Dendritic cell treated with granulocyte-macrophage colony-stimulating factor and Interleukin-4, amounts not matched to agents 40 ng/mL and 50 ng/mL, for 4 days (primary cell): Measurements from ENCODE around the gene AGAP1.

Experiments
- H3K27ac Mint-ChIP-seq: one replicate; pipeline ENCODE4 v1.8.0; 2022; ENCODE audit warnings: mild to moderate bottlenecking, mixed read lengths
- H3K27me3 Mint-ChIP-seq: one replicate; pipeline ENCODE4 v1.8.0; 2022; ENCODE audit warnings: mild to moderate bottlenecking, mixed read lengths
- H3K36me3 Mint-ChIP-seq: one replicate; pipeline ENCODE4 v1.8.0; 2022; ENCODE audit warnings: low read depth, mixed read lengths
- H3K4me1 Mint-ChIP-seq: one replicate; pipeline ENCODE4 v1.8.0; 2022; ENCODE audit warnings: low read depth, mixed read lengths
- H3K4me3 Mint-ChIP-seq: one replicate; pipeline ENCODE4 v1.8.0; 2022; ENCODE audit warnings: mild to moderate bottlenecking, moderate library complexity, mixed read lengths
- H3K9me3 Mint-ChIP-seq: one replicate; pipeline ENCODE4 v1.8.0; 2022; ENCODE audit warnings: mixed read lengths
- intact Hi-C: fragments of 100-400 bp; cut with micrococcal nuclease; formaldehyde crosslinking; loops from one replicate; pipeline ENCODE4 v1.15.0; 2022

The AGAP1 gene

DNA sequence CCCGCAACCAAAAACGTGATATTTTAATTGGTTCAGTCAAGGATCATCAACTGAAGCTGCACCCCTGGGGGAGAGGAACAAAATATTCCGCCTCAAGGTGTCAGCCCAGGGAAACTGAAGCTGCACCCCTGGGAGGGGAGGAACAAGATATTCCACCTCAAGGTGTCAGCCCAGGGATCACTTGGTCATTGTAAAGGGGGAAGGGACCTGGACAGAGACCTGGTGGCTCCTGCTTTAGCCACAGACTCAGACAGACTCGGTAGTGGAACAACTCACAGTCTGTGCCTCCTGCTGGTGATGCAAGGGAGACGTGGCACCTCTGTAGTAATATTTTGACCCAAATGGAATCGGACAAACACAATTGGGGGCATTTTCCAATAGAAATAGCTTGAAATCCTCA is 599.3 kb downstream of the AGAP1 start:
- H3K4me1 Mint-ChIP-seq: no peaks in the 10 kb centered on the region
- H3K27me3 Mint-ChIP-seq: no peaks in the 10 kb centered on the region
- H3K36me3 Mint-ChIP-seq: no peaks in the 10 kb centered on the region
- no peak overlapping the region for H3K27ac Mint-ChIP-seq
- intact Hi-C loops: no loop called here
- H3K4me3 Mint-ChIP-seq: no peak overlapping the region
- no peaks in the 10 kb centered on the region for H3K9me3 Mint-ChIP-seq

DNA sequence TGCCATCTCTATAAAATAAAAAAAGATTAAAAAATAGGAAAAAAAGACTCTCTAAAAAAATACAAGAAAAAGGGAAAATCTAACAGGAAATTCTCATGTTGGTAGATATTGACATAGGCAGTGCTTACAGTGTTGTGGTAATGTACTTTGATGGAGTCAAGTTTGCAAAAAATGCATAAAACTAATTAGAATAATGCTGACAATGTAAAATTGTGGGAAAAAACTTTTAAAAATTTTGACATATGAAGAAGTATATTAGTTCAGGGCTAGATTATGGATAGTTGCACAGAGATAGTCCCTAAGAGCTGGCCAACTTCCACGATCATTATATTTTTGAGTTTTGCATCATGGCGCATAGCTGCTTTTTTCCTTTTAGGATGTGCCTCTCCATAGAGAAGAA is 601.7 kb downstream of the AGAP1 start:
- Mint-ChIP-seq H3K27me3 (no peaks in the 10 kb centered on the region), H3K4me1 (no peaks in the 10 kb centered on the region), H3K4me3 (no peak overlapping the region), H3K27ac (no peak overlapping the region), H3K36me3 (no peaks in the 10 kb centered on the region), H3K9me3 (no peaks in the 10 kb centered on the region)
- intact Hi-C loops: no loop called here

DNA sequence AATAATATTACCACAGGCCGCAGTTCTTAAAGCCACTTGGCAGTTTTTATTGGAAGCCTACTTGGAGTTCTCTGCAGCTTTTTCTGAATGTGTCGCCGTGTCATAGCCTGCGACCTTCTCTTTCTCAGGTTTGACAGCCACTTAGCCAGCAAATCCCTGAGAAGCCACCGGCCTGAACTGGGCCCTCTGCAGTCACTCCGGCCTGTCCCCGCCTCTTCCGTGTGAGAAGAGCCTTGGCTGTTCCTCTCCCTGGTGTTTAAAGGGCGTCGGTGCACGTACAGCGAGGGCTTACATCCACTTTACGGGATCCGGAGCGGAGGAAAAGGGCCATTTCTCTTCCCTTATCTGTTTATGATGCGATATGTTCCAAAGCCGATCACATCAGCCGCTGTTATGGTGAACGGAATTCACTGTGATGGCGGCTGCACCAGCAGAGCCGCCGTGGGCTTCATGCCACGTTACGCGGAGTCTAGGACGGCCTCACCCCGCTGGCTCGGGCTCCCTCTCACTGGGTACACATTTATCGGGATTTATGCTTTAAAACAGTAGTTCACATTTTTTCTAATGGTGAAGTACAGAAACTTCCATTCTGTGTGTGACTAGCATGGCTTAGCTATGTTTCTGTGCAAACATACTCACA is 607.6 kb downstream of the AGAP1 start:
- Mint-ChIP-seq H3K27me3 (no peaks in the 10 kb centered on the region), H3K4me3 (no peak overlapping the region), H3K4me1 (no peaks in the 10 kb centered on the region), H3K36me3 (no peaks in the 10 kb centered on the region), H3K27ac (no peak overlapping the region), H3K9me3 (no peaks in the 10 kb centered on the region)
- intact Hi-C loops: no loop called here

DNA sequence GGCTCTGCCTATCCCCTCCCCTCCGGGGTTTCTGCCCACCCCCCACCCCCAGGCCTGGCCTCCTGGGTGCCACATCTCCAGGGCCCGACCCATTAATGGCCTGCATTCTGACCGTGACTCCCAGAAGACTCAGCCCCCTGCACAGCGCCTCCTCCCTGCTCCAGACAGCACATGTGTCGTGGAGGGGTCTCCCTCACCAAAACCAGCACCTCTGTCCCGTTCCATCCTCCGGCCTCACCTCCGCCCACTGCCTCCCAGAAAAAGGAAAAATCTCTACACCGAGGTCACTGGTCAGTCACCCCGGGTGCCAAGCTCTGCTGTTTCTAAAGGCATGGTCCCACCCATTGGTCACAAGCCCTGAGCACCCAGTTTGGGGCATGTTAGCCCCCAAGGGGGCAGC is 609.1 kb downstream of the AGAP1 start:
- intact Hi-C loops: no loop called here
- Mint-ChIP-seq H3K9me3 (no peaks in the 10 kb centered on the region), H3K4me1 (no peaks in the 10 kb centered on the region), H3K27me3 (peaks cover 3% of the 10 kb centered on the region), H3K27ac (no peak overlapping the region), H3K4me3 (no peak overlapping the region), H3K36me3 (no peaks in the 10 kb centered on the region)

DNA sequence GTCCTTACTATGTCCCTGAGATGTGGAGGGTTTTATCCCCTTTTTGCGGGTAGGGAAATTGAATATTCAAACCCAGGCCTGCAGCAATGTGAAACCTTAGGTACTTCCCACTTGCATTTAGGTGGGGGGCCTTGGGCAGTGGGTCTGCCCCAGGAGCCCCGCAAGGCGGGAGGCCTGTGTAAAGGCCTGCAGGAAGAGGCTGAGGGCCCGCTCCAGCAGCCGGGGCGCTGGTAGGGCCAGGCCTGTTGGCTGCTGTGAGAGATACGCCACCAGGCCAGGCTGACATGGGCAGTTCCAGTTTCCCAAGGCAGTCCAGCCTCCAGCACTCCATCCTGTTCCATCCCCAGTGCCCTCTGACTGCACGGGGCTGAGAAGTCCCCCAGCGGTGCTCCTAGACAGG is 610.1 kb downstream of the AGAP1 start:
- H3K9me3 Mint-ChIP-seq: no peaks in the 10 kb centered on the region
- H3K27me3 Mint-ChIP-seq: peaks cover 13% of the 10 kb centered on the region
- H3K4me1 Mint-ChIP-seq: no peaks in the 10 kb centered on the region
- no peaks in the 10 kb centered on the region for H3K36me3 Mint-ChIP-seq
- H3K27ac Mint-ChIP-seq: no peak overlapping the region
- no peak overlapping the region for H3K4me3 Mint-ChIP-seq
- intact Hi-C loops: no loop called here

DNA sequence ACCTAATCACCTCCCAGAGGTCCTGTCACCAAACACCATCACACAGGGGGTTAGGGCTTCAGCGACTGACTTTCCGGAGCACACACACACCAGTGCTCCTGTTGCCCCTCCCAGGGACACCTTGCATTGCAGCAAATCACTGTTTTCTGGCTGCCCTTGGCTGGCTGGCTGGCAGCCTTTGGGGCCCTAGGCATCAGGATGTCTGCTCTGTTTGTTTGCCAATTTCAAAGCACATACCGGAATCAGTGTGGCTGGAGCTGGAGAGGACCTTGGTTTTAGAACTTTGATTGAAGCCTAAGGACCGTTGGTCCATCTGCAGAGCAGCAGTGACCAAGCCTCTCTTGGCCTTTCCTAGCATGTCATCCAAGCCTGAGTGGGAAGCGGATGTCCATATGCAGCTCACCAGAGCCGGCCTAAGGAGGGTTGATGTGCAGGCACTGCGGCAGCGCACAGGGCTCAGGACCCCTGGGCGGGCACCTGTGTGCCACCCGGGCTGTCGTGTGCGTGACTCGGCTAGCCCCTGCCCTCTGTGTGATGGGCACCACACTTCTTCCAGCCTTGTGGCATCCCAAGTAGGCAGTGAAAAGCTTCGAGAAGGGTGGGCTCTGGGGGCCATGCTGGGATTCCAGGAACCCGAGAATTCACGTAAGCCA is 612.2 kb downstream of the AGAP1 start:
- no peaks in the 10 kb centered on the region for H3K9me3 Mint-ChIP-seq
- intact Hi-C loops: no loop called here
- no peak overlapping the region for H3K27ac Mint-ChIP-seq
- H3K4me1 Mint-ChIP-seq: no peaks in the 10 kb centered on the region
- peaks cover 16% of the 10 kb centered on the region for H3K27me3 Mint-ChIP-seq
- H3K4me3 Mint-ChIP-seq: no peak overlapping the region
- H3K36me3 Mint-ChIP-seq: no peaks in the 10 kb centered on the region

DNA sequence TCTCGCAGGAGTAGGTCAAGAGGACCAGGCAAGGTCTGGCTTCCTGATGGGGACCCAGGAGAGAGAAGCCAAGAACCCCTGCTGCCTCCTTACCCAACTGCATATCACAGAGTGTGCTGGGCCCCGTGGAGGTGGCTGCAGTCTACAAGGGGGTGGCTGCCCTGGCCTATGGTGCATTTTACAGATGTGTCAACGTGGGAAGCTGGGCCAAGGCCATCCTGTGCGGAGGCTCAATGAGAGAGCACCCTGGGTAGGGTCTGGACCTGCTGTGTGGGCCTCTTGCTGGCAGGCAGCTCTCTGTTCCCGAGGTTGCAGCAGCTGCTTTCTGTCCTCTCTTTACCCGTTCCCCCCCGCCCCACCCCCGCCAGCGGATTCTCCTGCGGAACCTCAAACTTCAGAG is 612.9 kb downstream of the AGAP1 start:
- intact Hi-C loops: no loop called here
- Mint-ChIP-seq H3K27ac (no peak overlapping the region), H3K27me3 (peaks cover 16% of the 10 kb centered on the region), H3K36me3 (no peaks in the 10 kb centered on the region), H3K4me3 (no peak overlapping the region), H3K4me1 (no peaks in the 10 kb centered on the region), H3K9me3 (no peaks in the 10 kb centered on the region)

DNA sequence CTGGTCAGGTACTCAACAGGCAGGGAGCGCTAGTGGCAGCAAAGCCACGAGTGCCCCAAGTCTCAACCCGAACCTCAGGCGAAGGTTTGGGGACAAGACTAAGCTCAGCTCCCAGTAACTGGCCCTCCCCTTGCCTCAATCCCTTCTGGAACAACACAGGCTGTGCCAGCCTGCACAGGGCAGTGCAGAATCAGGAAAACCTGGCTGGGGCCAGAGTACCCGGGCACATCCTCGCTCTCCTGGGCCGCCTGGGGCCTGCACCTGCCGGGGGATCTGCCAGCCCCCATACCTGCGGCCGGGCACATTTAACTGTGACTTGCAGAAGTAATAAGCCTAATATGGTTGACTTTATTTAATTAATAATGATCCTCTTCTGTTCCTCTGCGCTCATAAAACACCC is 613.7 kb downstream of the AGAP1 start:
- Mint-ChIP-seq H3K9me3 (no peaks in the 10 kb centered on the region), H3K36me3 (no peaks in the 10 kb centered on the region), H3K27ac (no peak overlapping the region), H3K4me1 (no peaks in the 10 kb centered on the region), H3K27me3 (peaks cover 16% of the 10 kb centered on the region), H3K4me3 (no peak overlapping the region)
- intact Hi-C loops: no loop called here

DNA sequence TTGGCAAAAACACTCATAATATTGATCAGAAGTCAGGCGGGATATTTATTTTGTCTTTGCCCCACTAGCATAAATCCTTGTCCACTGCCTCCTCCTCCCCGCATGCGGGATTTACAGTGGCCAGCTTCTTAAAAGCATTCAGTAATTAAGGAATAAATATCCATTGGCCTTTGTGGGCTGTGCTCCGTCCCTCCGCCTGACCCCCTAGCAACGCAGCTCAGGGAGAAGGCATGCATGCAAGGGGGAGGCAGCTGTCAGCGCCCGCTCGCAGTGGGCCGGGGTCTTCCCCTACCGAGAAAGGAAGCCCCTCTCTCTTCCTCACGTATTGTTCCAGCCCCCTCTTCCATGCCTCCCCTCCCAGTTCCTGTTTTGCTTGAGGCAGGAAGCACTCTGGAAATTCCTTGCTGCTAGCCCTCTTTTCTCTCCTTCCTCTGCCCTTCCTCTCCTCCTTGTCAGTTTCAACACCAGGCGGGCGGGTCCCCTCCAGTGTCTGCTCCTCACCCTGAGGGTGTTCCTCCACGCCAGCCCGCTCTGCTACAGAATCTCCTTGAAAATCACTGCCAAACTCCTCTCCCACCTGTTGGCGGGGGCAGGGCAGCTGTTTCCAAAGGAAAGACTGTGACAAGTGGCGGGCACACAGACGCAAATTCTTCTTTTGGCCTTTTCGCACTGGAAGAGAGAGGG is 614.2 kb downstream of the AGAP1 start:
- peaks cover 16% of the 10 kb centered on the region for H3K27me3 Mint-ChIP-seq
- H3K27ac Mint-ChIP-seq: no peak overlapping the region
- H3K36me3 Mint-ChIP-seq: no peaks in the 10 kb centered on the region
- no peaks in the 10 kb centered on the region for H3K9me3 Mint-ChIP-seq
- no peak overlapping the region for H3K4me3 Mint-ChIP-seq
- H3K4me1 Mint-ChIP-seq: no peaks in the 10 kb centered on the region
- intact Hi-C loops: no loop called here

DNA sequence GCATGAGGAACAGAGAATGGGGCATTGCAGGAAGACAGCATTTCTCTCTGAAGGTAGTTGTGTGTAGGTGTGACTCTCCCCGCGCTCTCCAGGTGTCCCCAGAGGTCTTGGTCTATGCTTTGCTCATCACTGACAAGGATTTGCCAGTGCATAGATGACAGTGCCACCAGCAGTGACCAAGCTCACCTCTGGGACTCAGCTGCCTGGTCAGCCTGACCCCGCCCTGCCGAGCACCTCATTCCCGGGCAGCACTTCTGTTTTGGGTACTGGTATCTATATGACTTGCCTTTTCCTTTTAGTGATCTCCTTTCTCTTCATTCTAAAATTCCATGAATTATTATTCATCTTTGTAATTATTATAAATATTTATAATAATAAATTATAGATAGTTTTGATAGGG is 615.2 kb downstream of the AGAP1 start:
- peaks cover 16% of the 10 kb centered on the region for H3K27me3 Mint-ChIP-seq
- H3K4me3 Mint-ChIP-seq: no peak overlapping the region
- no peaks in the 10 kb centered on the region for H3K4me1 Mint-ChIP-seq
- H3K9me3 Mint-ChIP-seq: no peaks in the 10 kb centered on the region
- no peaks in the 10 kb centered on the region for H3K36me3 Mint-ChIP-seq
- intact Hi-C loops: no loop called here
- no peak overlapping the region for H3K27ac Mint-ChIP-seq

DNA sequence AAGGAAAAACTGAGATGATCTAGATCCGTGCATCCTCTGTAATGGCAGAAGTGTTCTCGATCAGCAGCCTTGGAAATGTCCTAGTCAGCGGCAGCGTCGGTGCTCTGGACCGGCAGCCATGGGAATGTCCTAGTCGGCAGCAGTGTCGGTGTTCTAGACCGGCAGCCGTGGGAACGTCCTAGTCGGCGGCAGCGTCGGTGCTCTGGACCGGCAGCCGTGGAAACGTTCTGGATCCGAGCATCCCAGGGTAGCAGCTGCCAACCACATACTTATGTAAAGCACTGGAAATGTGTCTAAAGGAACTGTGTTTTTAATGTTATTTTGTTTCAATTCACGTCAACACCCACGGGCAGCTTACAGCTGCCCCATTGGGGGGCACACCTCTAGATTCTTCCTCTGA is 615.6 kb downstream of the AGAP1 start:
- Mint-ChIP-seq H3K27me3 (peaks cover 16% of the 10 kb centered on the region), H3K36me3 (no peaks in the 10 kb centered on the region), H3K4me1 (no peaks in the 10 kb centered on the region), H3K27ac (no peak overlapping the region), H3K4me3 (no peak overlapping the region), H3K9me3 (no peaks in the 10 kb centered on the region)
- intact Hi-C loops: no loop called here

DNA sequence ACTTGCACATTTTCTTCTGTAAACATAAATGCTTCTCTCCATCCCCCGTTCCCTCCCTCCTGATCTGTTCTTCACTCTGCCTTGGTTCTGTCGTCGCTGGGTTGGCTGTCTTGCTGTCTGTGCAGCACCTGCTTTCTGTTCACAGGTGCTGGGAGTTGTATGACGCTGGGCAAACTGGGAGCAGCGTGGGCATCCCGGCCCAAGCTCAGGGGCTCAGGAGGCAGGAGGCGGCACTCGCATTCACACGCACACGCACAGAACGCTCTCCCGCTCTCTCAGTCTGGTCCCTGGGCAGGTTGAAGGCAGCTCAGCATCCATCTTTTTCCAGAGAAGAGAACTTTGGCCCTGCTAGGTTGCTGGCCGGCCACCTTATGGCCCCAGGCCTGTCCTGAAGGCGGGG is 618.6 kb downstream of the AGAP1 start:
- no peak overlapping the region for H3K4me3 Mint-ChIP-seq
- no peaks in the 10 kb centered on the region for H3K36me3 Mint-ChIP-seq
- no peak overlapping the region for H3K27ac Mint-ChIP-seq
- H3K27me3 Mint-ChIP-seq: peaks cover 19% of the 10 kb centered on the region
- no peaks in the 10 kb centered on the region for H3K4me1 Mint-ChIP-seq
- intact Hi-C loops: no loop called here
- H3K9me3 Mint-ChIP-seq: no peaks in the 10 kb centered on the region

DNA sequence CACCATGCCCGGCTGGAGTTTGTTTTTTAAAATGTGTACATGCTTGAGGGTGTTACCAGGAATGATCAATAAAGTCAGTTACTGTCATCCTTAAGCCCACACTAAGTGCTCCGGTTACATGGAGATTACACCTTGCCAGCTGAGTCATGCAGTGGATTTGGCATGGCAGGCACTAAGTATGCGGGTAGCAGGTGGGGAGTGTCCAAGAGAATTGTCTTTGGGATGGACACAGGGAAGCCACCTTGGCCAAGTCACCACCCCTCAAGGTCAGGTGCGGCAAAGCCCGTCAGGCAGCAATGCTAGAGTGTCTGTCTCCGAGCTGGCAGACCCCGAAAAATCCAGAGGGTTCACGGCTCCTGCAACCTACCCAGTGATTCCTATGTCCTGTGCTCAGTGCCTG is 619.6 kb downstream of the AGAP1 start:
- Mint-ChIP-seq H3K4me1 (no peaks in the 10 kb centered on the region), H3K27ac (no peak overlapping the region), H3K36me3 (no peaks in the 10 kb centered on the region), H3K9me3 (no peaks in the 10 kb centered on the region), H3K4me3 (no peak overlapping the region), H3K27me3 (peaks cover 21% of the 10 kb centered on the region)
- intact Hi-C loops: no loop called here

DNA sequence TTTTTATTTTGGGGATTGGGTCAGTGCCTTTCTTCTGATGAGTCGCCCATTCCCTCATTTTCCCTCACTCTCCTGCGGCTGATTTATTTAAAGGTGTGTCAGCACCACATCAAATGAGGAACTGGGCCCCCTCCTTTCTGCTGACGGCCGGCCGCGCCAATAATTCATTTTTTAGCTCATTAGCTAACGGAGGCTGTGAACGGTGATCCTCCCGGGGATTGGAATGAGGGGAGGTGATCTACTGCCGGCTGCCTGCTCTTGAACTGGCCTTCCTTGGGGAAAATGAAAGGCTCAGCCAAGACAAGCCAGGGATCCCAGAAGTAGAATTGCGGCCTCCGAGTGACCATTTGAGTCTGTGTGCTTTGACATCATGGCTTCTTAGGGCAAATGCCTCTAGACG is 620.1 kb downstream of the AGAP1 start:
- intact Hi-C loops: no loop called here
- no peak overlapping the region for H3K27ac Mint-ChIP-seq
- no peaks in the 10 kb centered on the region for H3K36me3 Mint-ChIP-seq
- no peaks in the 10 kb centered on the region for H3K9me3 Mint-ChIP-seq
- peaks cover 21% of the 10 kb centered on the region for H3K27me3 Mint-ChIP-seq
- no peak overlapping the region for H3K4me3 Mint-ChIP-seq
- no peaks in the 10 kb centered on the region for H3K4me1 Mint-ChIP-seq

DNA sequence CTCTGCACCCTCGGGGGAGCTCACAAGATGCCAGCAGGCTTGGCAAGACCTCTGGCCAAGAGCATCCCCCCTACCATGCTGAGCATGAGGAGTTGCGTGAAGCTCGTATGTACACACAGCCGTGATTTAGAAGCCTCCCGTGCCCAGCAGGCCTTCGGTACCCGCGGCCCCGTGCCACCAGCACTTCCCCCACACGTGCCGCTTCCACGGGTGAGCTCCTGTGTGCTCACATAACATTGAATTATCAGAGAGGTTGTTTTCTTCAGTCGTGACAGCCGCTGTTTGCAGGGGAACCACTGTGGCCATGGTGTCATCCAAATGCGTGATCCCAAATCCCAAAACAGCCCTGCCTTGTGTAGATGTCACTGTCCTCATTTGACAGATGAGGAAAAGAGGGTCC is 621.1 kb downstream of the AGAP1 start:
- intact Hi-C loops: no loop called here
- Mint-ChIP-seq H3K27me3 (peaks cover 28% of the 10 kb centered on the region), H3K4me1 (no peaks in the 10 kb centered on the region), H3K27ac (no peak overlapping the region), H3K36me3 (no peaks in the 10 kb centered on the region), H3K4me3 (no peak overlapping the region), H3K9me3 (no peaks in the 10 kb centered on the region)
